ENCODE data around the gene IGIP. TPM values are rescaled to one million over a fixed set of nuclear protein-coding genes. Genes with fewer than 3 reads are reported as not detected.

IGIP gene
- total RNA-seq, 1 experiment from 2014 or later: 2.5 TPM

DNA sequence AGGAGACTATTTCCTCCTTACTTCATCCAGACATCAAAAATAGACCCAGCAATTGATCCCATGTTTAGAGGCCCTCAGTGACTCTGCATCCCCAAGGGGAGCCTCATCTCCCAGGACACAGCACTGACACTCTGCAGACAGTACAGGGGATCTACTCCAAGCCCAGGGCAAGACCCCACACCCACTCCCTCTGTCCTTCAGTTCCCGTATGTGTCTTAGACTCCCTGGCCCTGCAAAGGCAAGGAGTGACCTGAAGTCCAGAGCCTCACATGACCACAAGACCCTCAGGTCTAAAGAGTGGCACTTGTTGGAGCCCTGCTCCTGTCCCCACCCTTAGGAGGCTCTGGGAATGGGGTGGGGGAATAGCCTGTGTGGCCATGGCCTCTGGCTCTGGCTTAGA, 21.7 kb downstream of the IGIP start:
- Histone ChIP-seq H3K4me3 (ENCODE audit: low read depth, low read length, poor library complexity, severe bottlenecking) (no peak overlapping the region), H3K9me3 (ENCODE audit: low read depth, low read length, poor library complexity, severe bottlenecking) (no peaks in the 10 kb centered on the region), H3K4me1 (ENCODE audit: insufficient read depth, low read length, poor library complexity, severe bottlenecking) (no peaks in the 10 kb centered on the region), H3K27me3 (replicated peaks; ENCODE audit: insufficient read depth, low read depth, low read length, poor library complexity) (no peaks in the 10 kb centered on the region), H3K36me3 (ENCODE audit: insufficient read depth, low read length, poor library complexity, severe bottlenecking) (no peaks in the 10 kb centered on the region), H3K27ac (ENCODE audit: low read depth, low read length, poor library complexity, severe bottlenecking) (no peak overlapping the region)
- BruUV-seq (replicated peaks): no TSS peak
- POLR2A ChIA-PET (ENCODE audit: low non-redundant PET): interaction anchor here (0.7 kb wide), 1 partner anchor 29 kb away, joined by 6 read pairs; no protein-coding TSS in a partner anchor
- no peak for TF ChIP-seq EZH2 (IDR thresholded peaks at IDR 0.05; ENCODE audit: borderline replicate concordance, low read depth, low read length, poor library complexity, severe bottlenecking)
- TF ChIP-seq, protein P1, sequence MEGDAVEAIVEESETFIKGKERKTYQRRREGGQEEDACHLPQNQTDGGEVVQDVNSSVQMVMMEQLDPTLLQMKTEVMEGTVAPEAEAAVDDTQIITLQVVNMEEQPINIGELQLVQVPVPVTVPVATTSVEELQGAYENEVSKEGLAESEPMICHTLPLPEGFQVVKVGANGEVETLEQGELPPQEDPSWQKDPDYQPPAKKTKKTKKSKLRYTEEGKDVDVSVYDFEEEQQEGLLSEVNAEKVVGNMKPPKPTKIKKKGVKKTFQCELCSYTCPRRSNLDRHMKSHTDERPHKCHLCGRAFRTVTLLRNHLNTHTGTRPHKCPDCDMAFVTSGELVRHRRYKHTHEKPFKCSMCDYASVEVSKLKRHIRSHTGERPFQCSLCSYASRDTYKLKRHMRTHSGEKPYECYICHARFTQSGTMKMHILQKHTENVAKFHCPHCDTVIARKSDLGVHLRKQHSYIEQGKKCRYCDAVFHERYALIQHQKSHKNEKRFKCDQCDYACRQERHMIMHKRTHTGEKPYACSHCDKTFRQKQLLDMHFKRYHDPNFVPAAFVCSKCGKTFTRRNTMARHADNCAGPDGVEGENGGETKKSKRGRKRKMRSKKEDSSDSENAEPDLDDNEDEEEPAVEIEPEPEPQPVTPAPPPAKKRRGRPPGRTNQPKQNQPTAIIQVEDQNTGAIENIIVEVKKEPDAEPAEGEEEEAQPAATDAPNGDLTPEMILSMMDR (conservative IDR thresholded peaks at IDR 0.05; ENCODE audit: low read depth, low read length): no peak
- no peak for DNase-seq (ENCODE audit: low spot score)
- CTCF ChIA-PET: no interaction called here
- intact Hi-C loops (cut with micrococcal nuclease; ENCODE audit: unreplicated experiment): no loop called here

GRCh38 chr5:140148508-140148907, 22.8 kb downstream of the IGIP start:
- Histone ChIP-seq H3K27me3 (replicated peaks; ENCODE audit: insufficient read depth, low read depth, low read length, poor library complexity) (no peaks in the 10 kb centered on the region), H3K9me3 (ENCODE audit: low read depth, low read length, poor library complexity, severe bottlenecking) (no peaks in the 10 kb centered on the region), H3K36me3 (ENCODE audit: insufficient read depth, low read length, poor library complexity, severe bottlenecking) (no peaks in the 10 kb centered on the region), H3K4me1 (ENCODE audit: insufficient read depth, low read length, poor library complexity, severe bottlenecking) (no peaks in the 10 kb centered on the region), H3K4me3 (ENCODE audit: low read depth, low read length, poor library complexity, severe bottlenecking) (no peak overlapping the region), H3K27ac (ENCODE audit: low read depth, low read length, poor library complexity, severe bottlenecking) (no peak overlapping the region)
- POLR2A ChIA-PET (ENCODE audit: low non-redundant PET): no interaction called here
- no TSS peak for BruUV-seq (replicated peaks)
- intact Hi-C loops (cut with micrococcal nuclease; ENCODE audit: unreplicated experiment): no loop called here
- CTCF ChIA-PET: no interaction called here
- TF ChIP-seq, protein P1 (conservative IDR thresholded peaks at IDR 0.05; ENCODE audit: low read depth, low read length): no peak
- TF ChIP-seq EZH2 (IDR thresholded peaks at IDR 0.05; ENCODE audit: borderline replicate concordance, low read depth, low read length, poor library complexity, severe bottlenecking): no peak
- no peak for DNase-seq (ENCODE audit: low spot score)

DNA sequence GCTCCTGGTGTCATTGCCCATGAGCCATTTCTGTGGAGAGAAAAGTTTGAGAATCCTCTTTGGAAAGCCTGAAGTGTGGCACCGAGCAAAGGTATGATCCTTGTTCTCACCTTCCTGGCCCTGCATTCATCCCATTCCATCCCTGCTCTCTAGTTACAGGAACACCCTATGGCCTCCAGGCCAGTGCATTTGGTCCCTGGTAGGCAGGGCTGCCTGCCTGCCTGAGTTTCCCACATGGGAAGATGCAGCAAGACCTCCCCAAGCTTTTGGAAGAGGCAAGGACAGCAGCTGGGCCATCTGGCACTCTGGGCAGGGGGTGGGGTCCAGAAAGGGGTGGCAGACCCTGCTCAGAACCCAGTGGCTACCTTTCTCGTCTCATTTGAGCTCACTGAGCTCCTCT, 24.5 kb downstream of the IGIP start:
- Histone ChIP-seq H3K4me3 (ENCODE audit: low read depth, low read length, poor library complexity, severe bottlenecking) (no peak overlapping the region), H3K27me3 (replicated peaks; ENCODE audit: insufficient read depth, low read depth, low read length, poor library complexity) (no peaks in the 10 kb centered on the region), H3K36me3 (ENCODE audit: insufficient read depth, low read length, poor library complexity, severe bottlenecking) (no peaks in the 10 kb centered on the region), H3K9me3 (ENCODE audit: low read depth, low read length, poor library complexity, severe bottlenecking) (no peaks in the 10 kb centered on the region), H3K27ac (ENCODE audit: low read depth, low read length, poor library complexity, severe bottlenecking) (no peak overlapping the region), H3K4me1 (ENCODE audit: insufficient read depth, low read length, poor library complexity, severe bottlenecking) (no peaks in the 10 kb centered on the region)
- no TSS peak for BruUV-seq (replicated peaks)
- intact Hi-C loops (cut with micrococcal nuclease; ENCODE audit: unreplicated experiment): loop anchor here (10.0 kb wide), 1 partner anchor 185 kb away; no protein-coding TSS in a partner anchor
- ChIA-PET CTCF (no interaction called here), POLR2A (ENCODE audit: low non-redundant PET) (no interaction called here)
- DNase-seq (ENCODE audit: low spot score): no peak
- TF ChIP-seq, protein P1 (conservative IDR thresholded peaks at IDR 0.05; ENCODE audit: low read depth, low read length): no peak
- TF ChIP-seq EZH2 (IDR thresholded peaks at IDR 0.05; ENCODE audit: borderline replicate concordance, low read depth, low read length, poor library complexity, severe bottlenecking): no peak
